Measurements from ENCODE around the gene DCTN4.

Gene DCTN4

DNA sequence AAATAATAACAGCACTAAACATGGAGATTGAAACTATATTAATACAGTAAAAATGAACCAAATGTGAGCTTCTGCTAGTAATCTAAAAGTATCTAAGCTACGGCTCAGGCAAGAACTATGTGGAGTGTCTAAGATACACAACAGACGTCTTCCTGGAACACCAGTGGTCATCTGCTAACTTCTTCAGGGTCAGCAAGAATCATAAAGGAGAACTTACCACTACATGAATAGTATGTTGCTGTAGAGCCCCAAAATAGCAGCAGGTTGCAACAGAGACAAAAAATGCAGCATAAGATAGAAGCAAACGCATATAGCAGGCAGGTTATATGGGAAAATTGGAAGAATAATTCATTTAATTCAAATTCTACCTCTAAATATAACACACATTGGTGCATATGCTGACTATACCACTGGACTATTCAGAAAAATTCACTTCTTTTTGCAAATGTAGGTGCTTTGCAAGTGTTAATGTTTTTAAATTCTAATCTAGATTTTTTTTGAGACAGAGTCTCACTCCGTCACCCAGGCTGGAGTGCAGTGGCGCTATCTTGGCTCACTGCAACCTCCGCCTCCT lies 27.1 kb downstream of the DCTN4 start:
- no peak for DNase-seq

DNA sequence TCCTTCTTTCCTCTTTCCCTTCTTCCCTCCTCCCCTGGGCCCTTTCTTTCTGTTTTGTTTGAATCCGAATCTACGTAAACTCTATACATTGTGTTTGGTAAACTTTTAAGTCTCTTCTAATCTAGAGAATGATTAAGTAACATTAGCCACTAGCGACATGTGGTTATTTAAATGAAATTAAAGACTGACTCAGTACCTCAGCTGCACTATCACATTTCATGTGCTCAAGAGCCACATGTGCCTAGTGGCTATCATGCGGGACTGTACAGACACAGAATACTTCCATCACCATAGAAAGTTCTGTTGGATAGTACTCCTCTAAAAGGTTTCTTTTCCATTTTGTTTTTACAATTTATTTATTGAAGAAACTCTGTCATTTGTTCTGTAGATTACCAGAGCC lies 29.0 kb downstream of the DCTN4 start:
- no peak for DNase-seq

DNA sequence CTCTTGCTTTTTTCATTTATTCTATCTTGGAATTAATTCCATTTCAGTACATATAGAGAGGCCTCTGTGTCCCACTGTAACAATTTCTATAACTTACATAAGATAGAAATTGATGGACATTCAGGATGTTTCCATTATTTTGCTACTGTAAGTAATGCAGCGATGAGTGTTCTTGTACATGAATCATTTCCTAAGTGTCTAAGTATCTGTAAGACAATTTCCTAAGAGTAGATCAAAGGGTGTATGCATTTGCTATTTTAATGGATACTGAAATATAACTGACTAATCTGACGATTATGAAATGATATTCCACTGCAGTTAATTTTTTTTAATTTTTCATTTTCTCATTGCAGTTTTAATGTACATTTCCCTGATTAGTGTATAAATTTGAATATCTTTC lies 35.0 kb downstream of the DCTN4 start:
- DNase-seq: no peak

DNA sequence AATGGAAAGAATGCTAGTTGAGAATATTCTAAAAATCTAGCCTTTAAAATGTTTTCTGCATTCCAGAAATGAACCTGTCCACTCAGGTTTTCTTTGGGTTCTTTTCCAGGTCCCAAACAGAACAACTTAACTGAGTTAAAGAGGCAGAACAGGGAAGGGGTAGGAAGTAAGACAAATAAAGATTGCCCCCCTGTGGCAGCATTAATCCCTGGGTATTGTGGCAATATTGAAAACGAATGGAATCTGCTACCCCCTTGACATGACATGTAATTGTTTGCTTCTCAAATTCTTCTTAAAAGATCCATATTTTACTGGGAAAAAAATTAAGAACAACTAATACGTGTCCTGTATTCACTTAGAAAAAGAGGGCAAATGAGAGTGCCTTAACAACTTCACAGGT lies 48.7 kb downstream of the DCTN4 start:
- DNase-seq: no peak

DNA sequence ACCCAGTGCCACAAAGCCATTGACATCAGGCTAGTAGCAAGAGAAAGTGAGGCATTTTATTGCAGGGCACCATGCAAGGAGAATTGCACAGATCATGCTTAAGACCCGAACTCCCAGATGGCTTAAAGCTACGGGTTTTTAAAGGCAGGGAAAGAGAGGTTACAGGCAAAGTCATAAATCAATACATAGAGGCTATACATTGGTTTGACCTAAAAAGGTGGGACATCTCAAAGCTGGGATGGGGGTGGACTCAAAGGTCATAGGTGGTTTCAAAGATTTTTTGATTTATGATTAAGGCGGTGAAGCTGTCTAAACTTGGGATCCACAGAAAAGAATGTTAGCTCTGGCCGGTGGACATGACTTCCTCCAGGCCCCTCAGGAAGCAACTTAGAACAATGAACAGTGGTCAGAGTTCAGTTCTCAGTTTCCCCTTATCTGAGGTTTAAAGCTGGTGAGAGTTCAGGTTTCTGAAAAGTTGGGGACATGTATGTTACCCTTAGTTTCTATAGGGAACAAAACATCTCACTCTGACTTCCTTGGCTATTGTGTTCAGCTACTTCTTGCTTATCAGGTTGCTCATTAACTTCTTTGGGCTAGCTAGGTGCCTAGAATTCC lies 51.9 kb downstream of the DCTN4 start:
- DNase-seq: no peak

DNA sequence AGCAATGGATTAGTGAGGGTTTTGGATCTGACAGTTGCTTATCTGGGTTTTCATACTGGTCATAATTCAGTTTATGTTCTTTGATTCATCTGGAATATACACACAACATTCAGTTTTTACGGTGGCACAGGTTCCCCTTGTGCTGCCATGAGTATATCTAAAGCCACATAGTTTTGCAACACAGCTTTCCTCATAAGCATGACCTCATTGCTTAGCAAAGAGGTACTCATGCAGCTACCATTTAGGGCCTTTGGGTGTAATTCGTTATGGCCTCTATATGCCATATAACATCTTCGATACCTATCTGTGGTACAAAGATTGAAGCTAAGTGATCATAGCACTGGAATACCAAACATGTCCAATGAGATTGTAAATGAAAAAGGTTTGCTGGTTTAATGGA lies 55.1 kb downstream of the DCTN4 start:
- DNase-seq: no peak

DNA sequence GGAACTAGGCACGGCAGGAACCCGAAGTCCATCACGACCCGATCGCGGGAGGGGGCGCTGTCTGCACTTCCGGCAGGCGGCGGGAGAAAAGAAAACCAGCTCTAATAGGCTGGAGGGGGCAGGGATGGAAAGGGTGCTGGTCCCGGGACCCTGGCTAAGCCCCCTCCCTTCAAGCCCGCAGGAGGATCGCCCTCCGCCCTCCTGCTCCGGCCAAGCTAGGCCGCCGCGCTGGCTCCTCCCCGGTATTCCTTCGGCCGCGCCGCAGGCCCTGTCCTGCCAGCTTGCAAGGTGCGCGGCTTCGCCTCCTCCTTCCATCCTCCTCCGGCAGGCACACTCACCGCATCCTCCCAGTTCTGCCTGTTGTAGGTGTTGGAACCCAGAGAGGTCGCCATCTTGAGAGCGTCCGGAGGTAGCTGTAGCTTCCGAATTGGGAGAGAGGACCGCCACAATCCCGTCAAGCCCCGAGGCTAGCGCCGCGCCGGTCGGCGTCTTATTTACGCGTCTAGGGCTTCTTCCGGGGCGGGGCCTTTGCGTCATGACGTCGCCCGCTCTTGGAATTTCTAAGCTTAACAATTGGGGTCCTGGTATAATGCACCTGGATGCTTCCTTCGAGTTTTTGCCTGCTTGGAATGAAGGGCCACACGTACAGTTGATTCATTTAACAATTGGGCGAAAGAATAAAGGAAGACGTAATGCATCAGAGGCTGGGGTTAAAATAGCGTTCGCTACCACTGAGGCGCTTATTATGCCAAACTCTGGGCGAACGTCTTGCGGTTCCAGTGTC lies 58.0 kb downstream of the DCTN4 start, which contains the start of gene RBM22:
Gene RBM22 (minus strand): TSS at position 469 of the 784 bp plus-strand sequence. CDS start 77 bp downstream, at position 392.
- peak; percentile 80 for DNase-seq

DNA sequence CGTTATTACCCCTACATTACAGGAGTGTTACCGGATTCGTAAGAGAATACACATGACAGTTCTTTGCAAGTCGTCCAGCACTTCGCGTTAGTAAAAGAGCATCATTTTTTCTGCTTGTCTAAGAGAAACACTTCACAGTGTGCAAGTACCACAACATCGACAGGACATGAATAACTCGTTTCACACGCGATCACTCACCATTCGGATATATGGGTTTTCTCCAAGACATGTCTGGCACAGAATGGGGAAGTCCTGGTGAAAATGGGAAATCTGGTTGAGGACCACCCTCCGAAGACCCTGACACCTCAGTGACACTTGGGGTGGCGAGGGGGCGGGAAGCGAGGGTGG lies 58.6 kb downstream of the DCTN4 start:
- DNase-seq: no peak

DNA sequence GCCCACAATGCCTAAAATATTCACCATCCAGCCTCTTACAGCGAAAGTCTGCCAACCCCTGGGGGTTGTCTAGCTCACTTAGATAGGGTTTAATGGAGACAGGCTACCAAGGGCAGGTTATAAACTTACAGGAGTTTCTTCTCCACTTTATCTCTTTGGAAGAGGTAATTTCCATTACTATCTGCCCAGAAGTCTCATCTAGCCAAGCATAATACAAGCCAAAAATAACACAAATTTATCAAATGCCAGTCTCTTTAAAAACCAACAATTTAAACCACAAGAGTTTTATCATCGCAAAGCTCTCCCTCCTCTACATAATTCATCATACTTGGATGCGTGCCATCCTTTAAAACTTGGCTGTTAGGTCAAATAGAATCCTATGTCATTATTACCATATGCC lies 64.2 kb downstream of the DCTN4 start:
- no peak for DNase-seq

DNA sequence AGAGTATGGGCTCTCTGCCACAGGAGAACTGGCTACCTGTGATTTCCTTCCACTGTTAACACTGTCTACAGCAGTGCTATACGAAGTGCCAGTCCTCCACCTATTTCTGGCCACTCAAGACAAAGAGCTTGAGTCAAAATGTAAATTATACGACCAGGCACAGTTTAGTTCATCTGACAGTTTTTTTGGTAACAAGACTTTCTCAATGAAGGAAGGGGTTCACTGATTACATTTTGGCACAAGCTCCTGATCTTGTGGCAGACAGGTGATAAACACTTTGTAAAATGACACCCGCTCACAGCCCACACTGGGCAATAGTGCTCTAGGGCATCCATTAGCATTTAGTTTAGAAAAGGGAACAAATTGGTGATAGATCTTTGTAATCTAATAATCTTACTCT lies 66.5 kb downstream of the DCTN4 start:
- no peak for DNase-seq

DNA sequence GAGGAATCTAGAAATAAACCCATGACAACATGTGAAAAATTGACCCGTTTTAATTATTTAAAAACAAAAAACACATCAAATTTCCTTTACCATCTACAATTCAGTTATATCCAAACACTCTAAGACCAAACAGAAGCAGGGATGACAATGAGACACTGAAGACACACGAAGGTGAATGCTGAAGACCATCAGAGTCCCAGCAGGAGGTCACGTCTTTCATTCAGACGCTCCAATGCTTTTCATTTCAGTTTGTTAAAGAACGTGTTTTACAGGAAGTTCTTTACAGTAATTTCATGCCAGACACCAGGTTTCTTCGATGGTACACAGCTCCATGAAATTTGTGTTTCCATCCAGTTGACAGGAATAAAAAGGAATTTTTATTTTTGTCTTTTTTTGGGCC lies 68.1 kb downstream of the DCTN4 start:
- DNase-seq: no peak

DNA sequence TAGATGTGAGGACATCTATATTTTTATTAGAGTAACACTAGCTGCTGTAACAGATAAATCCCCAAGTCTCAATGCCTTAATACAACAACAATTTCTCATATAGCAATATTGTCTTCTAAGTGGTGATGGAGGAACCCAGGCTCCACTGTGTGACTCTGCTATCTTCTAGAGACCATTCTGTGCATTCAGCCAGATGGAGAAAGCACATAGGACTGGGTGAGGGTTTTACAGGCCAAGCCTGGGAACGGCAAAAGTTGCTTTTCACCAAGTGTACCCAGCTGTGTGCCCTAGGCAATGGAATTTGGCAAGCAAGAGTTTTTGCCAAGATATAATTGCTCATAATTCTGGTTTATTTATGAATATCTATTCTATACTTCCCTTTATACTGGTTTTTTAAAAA lies 69.7 kb downstream of the DCTN4 start:
- no peak for DNase-seq

DNA sequence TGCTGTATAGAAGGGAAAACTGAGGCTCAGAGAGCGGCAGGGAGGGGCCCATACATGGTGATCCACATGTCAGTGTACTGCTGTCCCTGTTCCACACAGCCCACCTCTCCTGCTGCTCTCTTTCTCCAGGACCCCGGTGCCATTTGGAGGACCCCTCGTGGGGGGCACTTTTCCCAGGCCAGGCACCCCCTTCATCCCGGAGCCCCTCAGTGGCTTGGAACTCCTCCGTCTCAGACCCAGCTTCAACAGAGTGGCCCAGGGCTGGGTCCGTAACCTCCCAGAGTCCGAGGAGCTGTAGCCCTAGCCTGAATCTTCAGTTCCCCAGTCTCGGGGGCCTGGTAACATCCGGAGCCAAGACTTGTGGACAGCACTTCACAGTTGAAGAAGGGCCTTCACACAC lies 82.2 kb downstream of the DCTN4 start:
- no peak for DNase-seq

DNA sequence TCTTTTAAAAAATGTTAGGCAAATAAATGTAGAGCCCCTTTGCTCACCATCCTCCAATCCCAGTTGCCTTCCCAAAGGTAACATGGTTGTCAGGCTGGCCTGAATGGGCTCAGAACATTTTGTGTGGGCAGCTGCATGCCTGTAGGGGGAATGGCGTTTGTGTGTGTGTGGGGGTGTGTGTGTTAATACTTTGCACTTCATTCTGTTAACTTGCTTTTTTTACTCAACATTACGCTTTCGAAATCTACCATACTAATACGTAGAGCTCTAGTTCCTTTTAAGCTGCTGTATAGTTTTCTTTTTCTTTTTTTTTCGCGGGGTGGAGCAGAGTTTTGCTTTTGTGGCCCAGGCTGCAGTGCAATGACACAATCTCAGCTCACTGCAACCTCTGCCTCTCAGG lies 83.7 kb downstream of the DCTN4 start:
- DNase-seq: no peak

DNA sequence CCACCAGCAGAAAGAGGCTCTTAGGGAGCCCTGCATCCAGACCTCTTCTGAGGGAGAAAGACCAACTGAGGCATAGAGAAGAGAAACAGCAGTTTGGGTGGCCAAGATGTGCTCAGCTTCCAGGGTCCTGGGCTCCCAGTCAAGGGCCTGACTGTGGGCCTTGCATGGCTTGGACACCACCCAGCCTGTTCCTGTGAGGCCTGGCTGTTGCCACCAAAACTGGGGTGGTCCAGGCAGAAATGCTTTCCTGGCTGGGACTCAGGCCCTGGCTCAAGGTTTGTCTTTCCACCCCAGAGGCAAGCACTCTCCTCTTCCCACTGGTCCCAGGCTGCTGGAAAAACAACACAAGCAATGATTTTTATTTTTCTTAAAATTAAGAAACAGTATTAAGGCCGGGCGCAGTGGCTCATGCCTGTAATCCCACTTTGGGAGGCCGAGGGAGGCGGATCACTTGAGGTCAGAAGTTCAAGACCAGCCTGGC lies 84.4 kb downstream of the DCTN4 start:
- DNase-seq: no peak

DNA sequence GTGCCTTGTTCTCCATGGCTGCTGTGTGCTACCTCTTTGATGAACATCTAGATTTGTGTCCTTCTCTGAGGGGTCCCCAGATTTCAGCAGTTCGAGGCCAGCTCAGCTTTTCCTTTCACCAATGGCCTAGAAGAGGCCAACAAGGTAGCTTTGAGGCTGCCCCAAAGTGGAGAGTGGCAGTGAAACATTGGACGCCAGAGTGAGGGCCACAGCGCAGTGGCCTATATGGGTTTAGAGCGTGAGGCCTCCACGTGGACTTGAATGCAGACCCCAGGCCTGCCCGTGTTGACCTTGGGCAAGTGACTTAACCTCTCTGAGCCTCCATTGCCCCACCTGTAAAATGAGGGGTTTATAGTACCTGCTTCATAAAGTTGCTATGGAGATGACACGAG lies 85.9 kb downstream of the DCTN4 start:
- DNase-seq: no peak

DNA sequence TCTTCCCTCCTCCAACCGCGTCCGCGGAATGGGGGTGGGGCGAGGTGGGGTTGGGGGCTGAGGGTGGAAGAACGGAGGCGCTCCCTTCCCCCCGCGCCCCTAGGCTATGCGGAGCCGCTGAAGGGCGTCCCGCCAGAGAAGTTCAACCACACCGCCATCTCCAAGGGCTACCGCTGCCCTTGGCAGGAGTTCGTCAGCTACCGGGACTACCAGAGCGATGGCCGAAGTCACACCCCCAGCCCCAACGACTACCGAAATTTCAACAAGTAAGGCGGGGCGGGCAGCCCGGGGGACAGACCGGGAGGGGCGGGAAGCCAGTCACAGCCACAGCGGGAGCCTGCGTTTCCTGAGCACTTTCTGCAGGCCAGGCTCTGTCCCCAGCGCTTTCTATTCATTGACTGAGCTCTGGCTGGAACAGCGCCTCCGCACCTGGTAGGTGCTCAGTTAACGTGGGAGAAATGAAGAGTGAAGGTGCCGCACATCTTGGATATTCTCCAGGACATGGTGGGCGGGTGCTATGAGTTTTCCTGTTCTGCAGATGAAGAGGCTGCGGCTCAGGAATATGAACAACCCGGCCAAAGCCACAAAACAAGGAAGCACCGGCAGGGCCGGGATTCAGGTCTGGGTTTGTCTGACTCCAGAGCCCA lies 86.5 kb downstream of the DCTN4 start:
- DNase-seq: no peak

DNA sequence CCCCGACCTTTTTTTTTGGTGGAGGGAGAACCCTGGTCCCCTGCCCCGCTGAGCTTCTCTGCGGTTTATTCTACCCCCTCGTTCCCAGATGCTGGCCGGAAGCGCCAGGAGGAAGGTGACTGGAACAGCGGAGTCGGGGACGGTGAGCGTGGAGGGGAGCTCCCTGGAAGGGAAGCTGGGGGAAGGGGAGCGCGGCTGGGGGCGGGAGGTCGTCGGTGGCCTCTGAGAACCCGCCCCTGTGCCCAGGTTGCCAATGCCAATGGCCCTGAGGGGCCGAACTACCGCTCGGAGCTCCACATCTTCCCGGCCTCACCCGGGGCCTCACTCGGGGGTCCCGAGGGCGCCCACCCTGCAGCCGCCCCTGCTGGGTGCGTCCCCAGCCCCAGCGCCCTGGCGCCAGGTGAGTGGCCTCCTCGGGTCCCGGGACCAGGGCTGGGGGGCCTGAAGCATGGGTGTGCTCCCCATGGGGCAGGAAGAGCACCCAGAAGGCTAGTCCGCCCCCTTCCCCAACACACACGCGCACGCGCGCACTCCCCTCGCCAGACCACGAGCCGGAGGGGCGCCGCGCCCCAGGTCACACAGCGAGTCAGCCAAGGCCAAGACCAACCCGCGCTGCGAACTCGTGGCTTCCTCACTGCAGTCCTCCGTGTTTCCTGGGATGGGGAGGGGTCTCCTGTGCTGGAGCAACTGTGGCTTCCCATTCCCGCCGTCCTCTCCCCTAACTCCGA lies 87.1 kb downstream of the DCTN4 start:
- no peak for DNase-seq

DNA sequence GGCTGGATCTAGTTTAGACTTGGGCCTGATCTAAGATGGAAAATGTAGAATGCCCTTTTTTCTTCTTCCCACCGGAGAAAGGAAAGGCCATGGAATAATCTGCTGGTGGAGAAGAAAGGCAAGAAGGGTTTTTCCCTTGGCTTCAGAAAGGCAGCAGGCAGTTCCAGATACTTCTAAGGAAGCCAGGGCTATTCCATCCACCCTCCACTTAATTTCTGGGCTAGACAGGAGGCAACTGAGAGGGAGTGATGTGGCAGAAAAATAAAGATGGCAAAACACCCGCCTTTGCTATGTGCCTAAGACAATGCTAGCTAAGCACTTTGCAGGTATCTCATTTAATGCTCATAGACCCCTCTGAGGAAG lies 87.9 kb downstream of the DCTN4 start:
- no peak for DNase-seq

DNA sequence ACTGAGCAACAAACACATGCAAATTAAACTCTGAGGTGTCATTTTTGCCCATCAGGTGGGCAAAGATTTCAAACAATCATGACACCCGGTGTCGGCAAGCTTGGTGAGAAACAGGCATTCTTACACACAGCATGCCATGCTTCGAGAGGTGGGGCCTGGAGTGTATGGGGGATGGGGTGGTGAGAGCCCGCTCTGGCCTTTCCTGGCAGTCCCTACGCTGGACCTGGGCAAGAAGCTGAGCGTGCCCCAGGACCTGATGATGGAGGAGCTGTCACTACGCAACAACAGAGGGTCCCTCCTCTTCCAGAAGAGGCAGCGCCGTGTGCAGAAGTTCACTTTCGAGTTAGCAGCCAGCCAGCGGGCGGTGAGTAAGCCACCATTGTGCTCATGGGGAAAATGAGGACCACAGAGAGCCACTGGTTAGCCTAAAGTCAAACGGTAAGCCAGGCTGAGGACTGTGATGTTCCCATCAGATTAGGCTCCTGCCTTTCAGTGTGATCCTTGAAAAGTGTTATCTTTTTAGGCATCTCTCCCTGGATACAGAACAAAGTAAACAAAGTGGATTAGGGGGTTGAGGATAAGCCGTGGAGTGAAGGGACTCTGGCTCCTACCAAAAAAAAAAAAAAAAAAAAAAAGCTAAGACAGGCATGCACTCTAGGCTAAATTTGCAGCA lies 88.4 kb downstream of the DCTN4 start:
- no peak for DNase-seq

DNA sequence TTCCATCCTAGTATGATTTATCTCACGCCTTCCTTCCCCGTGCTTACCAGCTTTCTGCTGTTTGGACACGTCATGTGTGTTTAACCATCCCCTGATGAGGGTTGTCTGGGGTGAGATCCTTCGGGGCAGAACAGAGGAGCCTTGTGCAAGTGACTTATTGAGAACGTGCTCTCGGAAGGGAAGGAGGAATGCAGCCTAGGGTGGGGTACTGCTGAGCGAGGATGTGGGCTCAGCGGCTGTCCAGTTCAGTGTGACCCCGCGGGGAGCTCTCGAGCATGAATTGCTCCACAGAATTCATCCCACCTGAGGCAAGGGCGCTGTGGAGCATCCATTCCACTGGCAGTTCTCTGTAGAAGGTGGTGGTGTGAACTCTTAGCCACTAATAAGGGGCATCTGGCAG lies 93.8 kb downstream of the DCTN4 start:
- no peak for DNase-seq

DNA sequence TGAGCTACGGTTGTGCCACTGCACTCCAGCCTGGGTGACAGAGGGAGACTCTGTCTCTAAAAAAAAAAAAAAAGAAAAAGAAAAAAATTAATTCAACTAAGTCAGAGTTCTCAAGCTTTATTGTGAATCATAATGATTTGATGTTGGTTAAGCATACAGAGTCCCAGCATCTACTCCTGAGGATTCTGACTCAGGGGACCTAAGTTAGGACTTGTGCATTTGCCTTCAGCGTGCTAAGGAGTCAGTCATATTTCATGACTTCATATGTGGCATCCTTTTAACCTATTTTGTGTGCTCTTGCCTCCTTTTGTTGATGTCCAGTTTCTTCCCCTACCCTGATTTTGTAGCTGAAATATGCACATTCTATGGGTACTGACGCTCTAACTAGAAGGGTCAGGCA lies 94.9 kb downstream of the DCTN4 start:
- no peak for DNase-seq

Measured in NCI-H2171 (cell line).